Measurements from ENCODE around the gene C1QTNF6. TPM values are rescaled to one million over a fixed set of nuclear protein-coding genes. Genes with fewer than 3 reads are reported as not detected.

Gene C1QTNF6
- polyA plus RNA-seq, 1 of the 3 experiments (the other 2 are of a cell fraction): 47.7 TPM

- H3K9ac ChIP-seq: no peak overlapping the region
- no peaks in the 10 kb centered on the region for H3K9me2 ChIP-seq
- H3K27ac ChIP-seq (ENCODE audit: low read depth in 2 of 2, low read length in 1 of 2): peak overlapping the region; percentile 51 to 79
- H3K4me1 ChIP-seq (ENCODE audit: control insufficient read depth in 1 of 2, insufficient read depth in 2 of 2, low read depth in 1 of 2, low read length in 1 of 2): peaks cover 19 to 28% of the 10 kb centered on the region in 2 experiments
- DNase-seq: peak; percentile 73
- POLR2A ChIA-PET: interaction anchor here (1.1 to 1.2 kb wide), 2 partner anchors 9 to 19 kb away, joined by 3 to 4 read pairs; partner anchors contain the start of gene C1QTNF6
- no peaks in the 10 kb centered on the region for H4K20me1 ChIP-seq (ENCODE audit: insufficient read depth)
- TF ChIP-seq TEAD4 (IDR thresholded peaks at IDR 0.05; ENCODE audit: borderline replicate concordance, insufficient read depth) (0 out of 2 replicates have a peak, but pooled peaks have one; percentile 52), REST (IDR thresholded peaks at IDR 0.05; ENCODE audit: low read depth, low read length) (peak; percentile 90), MEF2A (IDR thresholded peaks at IDR 0.05; ENCODE audit: borderline replicate concordance, low read depth) (no peak), GATA2 (CRISPR knock-in tag; IDR thresholded peaks at IDR 0.05) (peak; percentile 40), FOXJ3 (CRISPR knock-in tag; IDR thresholded peaks at IDR 0.05) (no peak), PBX3 (IDR thresholded peaks at IDR 0.05) (no peak), SIN3A (IDR thresholded peaks at IDR 0.05; ENCODE audit: borderline replicate concordance, low read depth, low read length) (0 out of 2 replicates have a peak, but pooled peaks have one; percentile 19), EZH2phosphoT487 (IDR thresholded peaks at IDR 0.05; ENCODE audit: borderline replicate concordance, low read depth) (no peak), POLR2AphosphoS5 (IDR thresholded peaks at IDR 0.05; ENCODE audit: low read depth, low read length) (no peak), MXI1 (IDR thresholded peaks at IDR 0.05; ENCODE audit: low read depth, low read length) (peak; percentile 56), EP300 (IDR thresholded peaks at IDR 0.05; ENCODE audit: borderline replicate concordance in 1 of 2, low read depth in 1 of 2, low read length in 1 of 2) (no peak), NFIC (IDR thresholded peaks at IDR 0.05; ENCODE audit: borderline replicate concordance) (peak; percentile 85), FOXM1 (IDR thresholded peaks at IDR 0.05; ENCODE audit: low read depth) (no peak), NRF1 (IDR thresholded peaks at IDR 0.05; ENCODE audit: low read depth, low read length) (no peak)
- TF ChIP-seq, protein P1, sequence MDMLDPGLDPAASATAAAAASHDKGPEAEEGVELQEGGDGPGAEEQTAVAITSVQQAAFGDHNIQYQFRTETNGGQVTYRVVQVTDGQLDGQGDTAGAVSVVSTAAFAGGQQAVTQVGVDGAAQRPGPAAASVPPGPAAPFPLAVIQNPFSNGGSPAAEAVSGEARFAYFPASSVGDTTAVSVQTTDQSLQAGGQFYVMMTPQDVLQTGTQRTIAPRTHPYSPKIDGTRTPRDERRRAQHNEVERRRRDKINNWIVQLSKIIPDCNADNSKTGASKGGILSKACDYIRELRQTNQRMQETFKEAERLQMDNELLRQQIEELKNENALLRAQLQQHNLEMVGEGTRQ (IDR thresholded peaks at IDR 0.05; ENCODE audit: borderline replicate concordance, low read depth, low read length): peak; percentile 28; the same call in 1 of the 2 replicates
- TF ChIP-seq, protein P2, sequence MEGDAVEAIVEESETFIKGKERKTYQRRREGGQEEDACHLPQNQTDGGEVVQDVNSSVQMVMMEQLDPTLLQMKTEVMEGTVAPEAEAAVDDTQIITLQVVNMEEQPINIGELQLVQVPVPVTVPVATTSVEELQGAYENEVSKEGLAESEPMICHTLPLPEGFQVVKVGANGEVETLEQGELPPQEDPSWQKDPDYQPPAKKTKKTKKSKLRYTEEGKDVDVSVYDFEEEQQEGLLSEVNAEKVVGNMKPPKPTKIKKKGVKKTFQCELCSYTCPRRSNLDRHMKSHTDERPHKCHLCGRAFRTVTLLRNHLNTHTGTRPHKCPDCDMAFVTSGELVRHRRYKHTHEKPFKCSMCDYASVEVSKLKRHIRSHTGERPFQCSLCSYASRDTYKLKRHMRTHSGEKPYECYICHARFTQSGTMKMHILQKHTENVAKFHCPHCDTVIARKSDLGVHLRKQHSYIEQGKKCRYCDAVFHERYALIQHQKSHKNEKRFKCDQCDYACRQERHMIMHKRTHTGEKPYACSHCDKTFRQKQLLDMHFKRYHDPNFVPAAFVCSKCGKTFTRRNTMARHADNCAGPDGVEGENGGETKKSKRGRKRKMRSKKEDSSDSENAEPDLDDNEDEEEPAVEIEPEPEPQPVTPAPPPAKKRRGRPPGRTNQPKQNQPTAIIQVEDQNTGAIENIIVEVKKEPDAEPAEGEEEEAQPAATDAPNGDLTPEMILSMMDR (IDR thresholded peaks at IDR 0.05): peak; percentile 25
- WGBS (ENCODE audit: low lambda C conversion rate): 58% methylated on average over 10 of the region's 14 CpGs
- H2AFZ ChIP-seq (ENCODE audit: low read depth): no peak overlapping the region
- peaks cover 25% of the 10 kb centered on the region for H3F3A ChIP-seq (replicated peaks; ENCODE audit: insufficient read depth)
- H3K27me3 ChIP-seq (ENCODE audit: insufficient read depth): no peaks in the 10 kb centered on the region
- H3K4me2 ChIP-seq: peak overlapping the region; percentile 94
- no peaks in the 10 kb centered on the region for H3K36me3 ChIP-seq (replicated peaks in 1 of 2; ENCODE audit: control insufficient read depth in 1 of 2, insufficient read depth in 2 of 2, low read length in 1 of 2)
- no peaks in the 10 kb centered on the region for H3K9me3 ChIP-seq
- no peak overlapping the region for H3K4me3 ChIP-seq (ENCODE audit: low read depth in 2 of 2, low read length in 1 of 2)
- no peaks in the 10 kb centered on the region; the same call in 1 of the 2 replicates for H3K79me2 ChIP-seq (ENCODE audit: insufficient read depth)
- CTCF ChIA-PET: interaction anchor here (0.8 to 7.7 kb wide), 20 partner anchors 13 to 415 kb away, joined by 3 to 190 read pairs (median 4); partner anchors contain the start of genes C1QTNF6, KCTD17 and SSTR3
These were observed 8.7 kb upstream of the C1QTNF6 start for GRCh38 chr22:37196539-37197450.
